ENCODE data around the gene BEND6.
A peak's percentile ranks its signal among the peaks of the same experiment; 100 is the strongest.
"Not testable (repeated sequence)": the region's sequence is repeated elsewhere in the genome, so short reads cannot be mapped to it uniquely, and the experiment has no call there.

Gene BEND6

DNA sequence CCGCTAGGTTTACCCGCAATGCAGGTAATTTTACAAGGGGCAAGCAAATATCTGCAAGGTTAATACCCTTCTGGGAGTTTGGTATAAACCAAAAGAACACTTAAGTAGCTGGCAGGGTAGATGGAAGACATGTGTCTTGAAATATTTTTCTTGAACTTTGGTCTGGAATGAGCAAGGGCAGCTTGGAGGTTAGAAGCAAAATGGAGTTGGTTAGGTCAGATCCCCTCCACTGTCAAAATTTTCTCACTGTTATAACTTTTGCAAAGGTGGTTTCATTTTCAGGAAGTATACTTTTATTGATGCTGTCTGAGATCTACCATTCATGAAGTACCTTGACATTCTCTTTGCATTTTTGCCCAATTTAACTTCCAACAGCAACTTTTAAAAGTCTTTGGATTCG, 78.3 kb downstream of the BEND6 start:
- no peak for DNase-seq (ENCODE audit: low read depth in 2 of 2)

DNA sequence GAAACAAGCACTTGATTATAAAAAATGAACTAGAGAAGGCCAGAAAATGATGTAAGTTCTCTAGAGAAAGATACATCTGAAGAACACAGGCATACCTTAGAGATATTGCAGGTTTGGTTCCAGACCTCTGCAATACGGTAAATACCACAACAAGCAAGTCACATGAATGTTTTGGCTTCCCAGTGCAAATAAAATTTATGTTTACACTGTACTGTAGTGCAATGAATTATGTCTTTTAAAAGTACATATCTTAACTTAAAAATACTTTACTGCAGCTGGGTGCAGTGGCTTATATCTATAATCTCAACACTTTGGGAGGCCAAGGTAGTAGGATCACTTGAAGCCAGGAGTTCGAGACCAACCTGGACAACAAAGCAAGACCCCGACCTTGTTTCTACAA, 80.6 kb downstream of the BEND6 start:
- no peak for DNase-seq (ENCODE audit: low read depth in 2 of 2)

DNA sequence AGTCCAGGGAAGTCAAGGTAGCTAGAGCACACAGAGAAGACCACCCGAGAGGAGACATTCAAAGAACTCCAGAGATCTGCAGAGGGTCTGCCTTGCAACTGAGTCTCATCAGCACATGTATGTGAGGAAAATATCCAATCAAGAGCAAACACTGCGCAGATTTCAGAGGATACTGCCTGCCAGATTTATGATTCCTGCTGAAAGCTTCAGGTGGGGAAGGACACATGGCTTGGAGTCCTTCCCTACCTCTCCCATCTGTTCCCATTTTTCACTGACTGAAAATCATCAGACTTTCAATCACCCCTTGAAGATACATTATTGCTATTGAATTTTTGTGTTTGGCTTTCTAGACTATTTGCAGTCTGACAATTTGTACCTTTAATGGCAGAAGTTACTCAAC, 84.0 kb downstream of the BEND6 start:
- DNase-seq (ENCODE audit: low read depth in 2 of 2), result no peak

DNA sequence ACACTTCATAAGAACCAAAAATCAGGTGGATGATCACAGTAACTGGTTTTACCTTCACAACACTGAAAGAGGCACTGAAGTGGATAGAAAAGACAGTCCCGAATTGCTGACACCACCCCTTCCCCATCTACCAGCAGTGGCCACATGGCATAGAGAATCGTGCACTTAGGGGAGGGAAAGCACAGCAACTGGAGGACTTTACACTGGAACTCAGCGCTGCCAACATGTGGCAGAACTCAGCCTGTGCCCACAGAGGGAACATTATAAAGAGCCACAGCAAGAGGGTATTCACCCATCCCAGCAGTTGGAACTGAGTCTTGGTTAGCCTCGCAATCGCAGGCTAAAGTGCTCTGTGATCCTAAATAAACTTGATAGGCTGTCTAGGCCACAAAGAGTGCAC, 85.1 kb downstream of the BEND6 start:
- no peak for DNase-seq (ENCODE audit: low read depth in 2 of 2)

DNA sequence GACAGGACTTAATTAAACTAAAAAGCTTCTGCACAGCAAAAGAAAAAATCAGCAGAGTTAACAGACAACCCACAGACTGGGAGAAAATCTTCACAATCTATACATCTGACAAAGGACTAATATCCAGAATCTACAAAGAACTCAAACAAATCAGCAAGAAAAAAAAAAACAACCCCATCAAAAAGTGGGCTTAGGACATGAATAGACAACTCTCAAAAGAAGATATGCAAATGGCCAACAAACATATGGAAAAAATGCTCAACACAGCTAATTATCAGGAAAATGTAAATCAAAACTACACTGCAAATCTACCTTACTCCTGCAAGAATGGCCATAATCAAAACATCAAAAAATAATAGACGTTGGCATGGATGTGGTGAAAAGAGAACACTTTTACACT, 89.2 kb downstream of the BEND6 start:
- DNase-seq (ENCODE audit: low read depth in 2 of 2), result not testable (repeated sequence)

DNA sequence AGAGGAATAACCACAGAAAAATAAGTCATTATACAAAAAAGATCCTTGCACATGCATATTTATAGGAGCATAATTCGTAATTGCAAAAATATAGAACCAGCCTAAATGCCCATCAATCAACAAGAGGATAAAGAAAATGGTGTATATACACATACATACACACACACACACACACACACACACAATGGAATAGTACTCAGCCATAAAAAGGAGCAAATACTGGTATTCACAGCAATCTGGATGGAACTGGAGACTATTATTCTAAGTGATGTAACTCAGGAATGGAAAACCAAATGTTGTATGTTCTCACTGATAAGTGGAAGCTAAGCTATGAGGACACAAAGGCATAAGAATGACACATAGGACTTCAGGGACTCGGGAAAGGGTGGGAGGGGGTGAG, 89.7 kb downstream of the BEND6 start:
- no peak for DNase-seq (ENCODE audit: low read depth in 2 of 2)

DNA sequence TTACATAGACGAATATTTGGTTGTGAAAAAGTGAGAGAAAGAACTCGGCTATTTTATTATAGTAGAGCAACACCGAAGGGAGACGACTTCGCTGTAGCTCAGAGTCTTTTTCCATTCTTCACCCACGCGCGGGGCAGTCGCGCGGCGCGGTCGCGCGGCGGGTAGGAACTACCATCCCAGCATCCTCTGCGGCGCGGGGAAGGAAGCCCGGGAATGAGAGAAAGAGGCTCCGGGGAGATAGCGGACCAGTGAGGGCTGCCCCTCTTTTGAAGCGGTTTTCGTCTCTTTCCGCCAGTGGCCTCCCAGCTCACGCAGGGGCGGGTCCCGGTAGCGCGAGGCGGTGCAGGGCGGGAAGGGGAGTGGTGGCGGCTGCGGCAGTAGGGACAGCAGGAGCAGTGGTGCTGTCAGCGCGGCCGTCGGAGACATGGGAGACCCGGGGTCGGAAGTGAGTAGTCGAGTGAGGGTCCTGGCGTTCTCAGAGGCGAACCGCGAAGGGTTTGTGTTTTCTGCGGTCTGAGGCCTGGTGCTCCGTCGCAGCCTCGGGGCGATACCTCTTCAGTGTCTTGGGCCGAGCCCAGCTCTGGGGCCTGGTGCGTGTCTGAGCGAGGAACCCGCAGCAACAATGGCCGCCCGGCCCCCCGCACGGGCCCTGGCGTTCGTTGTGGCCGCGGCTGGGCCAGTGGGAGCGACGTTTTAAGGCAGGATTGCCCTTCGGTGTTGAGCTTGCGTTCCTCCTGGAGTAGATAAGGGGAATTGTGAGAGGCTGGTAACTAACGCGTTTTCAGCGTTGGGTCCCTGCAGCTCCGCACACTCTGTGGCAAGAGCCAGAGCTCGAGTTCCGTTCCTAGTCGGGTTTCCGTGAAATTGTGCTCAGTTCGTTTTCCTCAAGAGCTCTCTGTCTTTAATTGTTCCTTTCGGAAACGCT, 91.7 kb downstream of the BEND6 start, which contains the start of gene KIAA1586:
KIAA1586 (plus strand) TSS at position 362 of the 925 bp plus-strand sequence; CDS start at position 425, 63 bp downstream.
- DNase-seq (ENCODE audit: low read depth in 2 of 2), result peak; percentile 43 to 61

DNA sequence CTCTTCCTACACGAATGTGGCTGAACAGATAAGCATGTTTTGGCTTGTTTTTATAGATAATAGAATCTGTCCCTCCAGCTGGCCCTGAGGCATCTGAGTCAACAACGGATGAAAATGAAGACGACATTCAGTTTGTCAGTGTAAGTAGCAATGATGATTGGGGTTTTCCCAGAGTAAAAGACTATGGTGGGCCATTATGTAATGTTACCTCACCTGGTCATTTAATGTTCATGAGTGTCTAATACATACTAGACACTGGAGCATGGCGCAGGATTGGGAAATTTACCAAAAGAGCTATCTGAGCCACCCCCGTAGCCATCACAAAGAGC, 92.3 kb downstream of the BEND6 start:
- DNase-seq (ENCODE audit: low read depth in 2 of 2), result not testable (repeated sequence)

DNA sequence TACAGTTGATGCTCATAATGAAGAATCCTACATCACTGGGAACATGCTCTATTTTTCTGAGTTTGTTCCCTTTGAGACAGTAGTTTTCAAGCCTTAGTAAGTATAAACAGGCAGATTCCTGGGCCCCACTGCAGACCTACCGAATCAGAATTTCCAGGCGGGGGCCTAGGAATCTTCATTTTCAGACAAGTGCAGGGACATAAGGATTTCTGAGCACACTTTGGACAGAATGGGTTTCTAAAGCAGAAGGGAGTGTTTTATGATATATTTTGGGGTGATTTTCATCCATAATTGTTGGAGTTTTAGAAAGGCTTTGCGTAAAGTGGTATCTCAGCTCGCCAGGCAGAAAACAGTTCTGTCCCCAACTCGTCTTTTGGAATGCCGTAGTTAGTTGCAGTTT, 93.0 kb downstream of the BEND6 start:
- DNase-seq (ENCODE audit: low read depth in 2 of 2), result not testable (repeated sequence)

DNA sequence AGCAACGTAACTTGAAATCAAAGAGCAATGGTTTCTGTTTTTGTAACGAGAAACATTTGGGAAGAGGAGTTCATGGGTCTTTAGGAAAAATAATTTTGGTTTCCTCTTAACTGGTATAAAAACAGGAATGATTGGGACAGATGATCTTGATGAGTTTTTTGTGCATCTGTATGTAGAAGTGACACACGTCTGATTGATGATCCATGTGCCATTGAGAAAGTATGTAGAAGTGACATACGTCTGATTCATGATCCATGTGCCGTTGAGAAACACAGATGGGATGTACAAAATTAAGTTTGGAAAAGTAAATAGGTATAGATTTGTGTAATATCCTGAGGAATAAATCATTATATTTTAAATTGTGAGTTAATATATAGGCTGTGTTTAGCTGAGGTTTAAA, 93.7 kb downstream of the BEND6 start:
- DNase-seq (ENCODE audit: low read depth in 2 of 2), result no peak

DNA sequence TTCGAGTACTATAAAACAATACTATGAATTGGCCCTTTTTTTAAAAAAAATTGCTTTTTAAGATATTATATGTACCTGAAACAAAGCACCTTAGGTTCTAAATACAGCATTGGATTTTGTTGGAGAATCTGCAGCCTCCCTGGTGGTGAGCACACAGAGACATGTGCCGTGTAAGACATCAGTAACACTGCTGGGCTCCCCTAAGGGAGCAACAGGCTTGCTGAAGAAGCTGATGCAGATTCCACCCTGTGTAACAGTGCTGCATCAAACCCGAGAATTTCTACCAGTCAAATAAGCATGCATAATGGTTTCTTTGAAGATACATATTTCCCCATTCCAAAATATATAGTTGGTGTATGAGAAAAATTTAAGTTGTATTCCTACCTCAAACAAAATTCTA, 108.9 kb downstream of the BEND6 start:
- DNase-seq (ENCODE audit: low read depth in 2 of 2), result no peak

DNA sequence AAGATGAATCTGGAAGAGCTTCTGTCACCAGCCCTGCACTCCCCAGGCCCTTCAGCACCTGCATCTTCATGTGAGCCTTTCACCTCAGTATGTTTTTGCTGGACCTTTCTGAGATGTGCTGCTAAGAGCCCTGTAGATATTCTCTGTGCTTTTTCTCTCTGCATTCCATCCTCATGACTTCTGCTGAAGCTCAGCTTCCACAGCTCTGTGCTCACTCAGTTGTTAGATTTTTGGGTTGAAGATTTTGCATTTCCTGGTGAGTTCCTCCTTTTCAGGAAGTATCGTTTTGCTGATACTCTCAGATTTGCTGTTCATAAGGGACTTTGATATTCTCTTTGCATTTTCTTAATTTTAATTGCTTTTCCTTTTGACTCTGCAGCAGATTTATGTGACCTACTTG, 109.9 kb downstream of the BEND6 start:
- no peak for DNase-seq (ENCODE audit: low read depth in 2 of 2)

DNA sequence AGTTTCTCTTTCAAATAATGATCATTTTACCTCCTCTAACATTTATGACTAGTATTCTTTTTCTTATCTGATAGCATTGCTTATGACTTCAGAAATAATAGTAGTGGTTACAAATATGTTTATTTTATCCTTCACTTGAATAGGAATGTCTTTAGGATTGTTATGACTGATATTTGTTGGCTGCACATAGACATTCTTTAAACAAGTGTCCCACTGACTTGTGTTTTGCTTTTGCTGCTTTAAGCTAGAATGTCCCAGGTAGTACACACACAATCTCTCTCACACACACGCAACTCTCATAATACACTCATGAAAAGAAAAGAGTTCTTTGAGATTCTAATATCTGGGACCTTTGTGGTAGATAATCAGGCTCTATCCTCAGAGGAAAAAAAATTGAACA, 113.2 kb downstream of the BEND6 start:
- no peak for DNase-seq (ENCODE audit: low read depth in 2 of 2)

DNA sequence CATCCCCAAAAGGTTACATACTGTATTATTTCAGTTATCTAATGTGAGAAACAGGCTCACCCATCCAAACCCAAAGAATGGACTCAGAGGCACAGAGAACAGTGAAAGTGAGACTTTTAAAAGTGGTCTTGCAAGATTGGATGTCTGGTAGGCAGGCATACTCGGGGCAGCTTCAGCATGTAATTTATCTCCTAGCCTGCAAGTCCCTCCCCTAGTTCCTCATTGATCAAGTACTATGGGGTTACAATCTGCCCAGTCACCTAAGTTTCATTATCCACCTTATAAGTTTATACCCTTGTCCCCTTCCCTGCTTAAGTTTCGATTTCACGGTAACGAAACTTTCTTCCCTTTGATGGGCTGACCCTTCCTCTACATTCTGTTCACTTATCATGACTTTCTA, 114.3 kb downstream of the BEND6 start:
- DNase-seq (ENCODE audit: low read depth in 2 of 2), result no peak

DNA sequence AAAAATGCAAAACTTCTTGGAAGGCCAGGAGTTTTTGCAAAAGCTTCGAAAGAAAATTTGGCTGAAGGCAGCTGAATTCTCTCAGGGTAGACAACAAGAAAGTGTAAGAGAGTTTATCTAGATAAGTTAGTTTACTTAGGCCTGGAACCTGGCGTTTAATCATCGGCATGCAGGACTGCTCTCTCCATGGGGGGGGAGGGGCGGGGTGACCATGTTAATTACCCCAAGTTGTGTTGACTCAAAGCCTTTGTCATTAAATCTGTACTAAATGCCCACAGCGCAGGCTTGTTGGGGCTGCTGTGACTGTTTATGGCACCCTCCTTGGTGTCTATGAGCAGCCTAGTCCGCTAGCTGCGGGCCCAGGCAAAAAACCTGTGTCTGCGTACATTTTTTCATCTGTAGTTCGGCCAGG, 115.0 kb downstream of the BEND6 start:
- no peak for DNase-seq (ENCODE audit: low read depth in 2 of 2)

DNA sequence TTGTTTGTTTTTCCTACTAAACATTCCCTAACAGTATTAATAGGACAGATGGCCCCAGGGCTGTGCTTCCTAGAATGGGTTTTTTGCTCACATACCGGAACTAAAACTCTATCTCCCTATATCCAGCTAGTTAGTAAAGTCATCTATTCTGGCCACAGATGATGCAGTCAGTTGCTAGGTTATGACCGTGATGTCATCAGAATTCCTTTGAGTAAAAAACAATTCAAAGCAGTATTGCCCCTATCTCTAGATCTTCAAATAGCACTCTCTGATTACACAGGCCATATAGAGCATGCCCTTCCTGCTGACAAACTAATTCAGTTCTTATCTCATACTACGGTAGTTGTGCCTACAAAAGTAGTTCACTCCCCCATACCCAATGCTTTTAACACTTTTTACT, 117.2 kb downstream of the BEND6 start:
- no peak for DNase-seq (ENCODE audit: low read depth in 2 of 2)

DNA sequence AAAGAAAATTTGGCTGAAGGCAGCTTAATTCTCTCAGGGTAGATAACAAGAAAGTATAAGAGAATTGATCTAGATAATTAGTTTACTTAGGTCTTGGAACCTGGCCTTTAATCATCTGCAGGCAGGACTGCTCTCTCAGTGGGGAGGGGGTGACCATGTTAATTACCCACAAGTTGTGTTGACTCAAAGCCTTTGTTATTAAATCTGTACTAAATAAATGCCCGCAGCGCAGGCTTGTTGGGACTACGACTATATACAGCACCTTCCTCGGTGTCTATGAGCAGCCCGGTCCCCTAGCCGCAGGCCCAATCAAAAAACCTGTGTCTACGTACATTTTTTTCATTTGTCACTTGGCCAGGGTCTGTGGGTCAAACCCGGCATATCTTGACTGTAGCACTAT, 119.5 kb downstream of the BEND6 start:
- no peak for DNase-seq (ENCODE audit: low read depth in 2 of 2)

DNA sequence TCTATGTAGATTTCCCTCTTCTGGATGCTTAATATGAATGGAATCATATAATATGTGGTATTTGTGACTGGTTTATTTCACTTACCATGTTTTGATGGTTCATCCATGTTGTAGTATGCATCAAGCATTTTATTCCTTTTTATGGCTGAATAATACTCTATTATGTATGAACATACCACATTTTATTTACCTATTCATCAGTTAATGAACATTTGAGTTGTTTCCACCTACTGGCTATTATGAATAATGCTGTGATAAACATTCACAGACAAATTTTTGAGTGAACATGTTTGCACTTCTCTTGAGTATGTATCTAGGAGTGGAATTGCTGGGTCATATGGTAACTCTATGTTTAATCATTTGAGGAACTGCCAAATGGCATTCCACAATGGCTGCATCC, 120.2 kb downstream of the BEND6 start:
- no peak for DNase-seq (ENCODE audit: low read depth in 2 of 2)

All from stimulated activated CD4-positive, alpha-beta T cell treated with anti-CD3 and anti-CD28 coated beads, Interleukin-1b, Interleukin-23, amount 100 ng/mL, for 1 hour (primary cell).